Suppressor macrophage treated with lipopolysaccharide for 1 hour (primary cell): Measurements from ENCODE around the gene ITGB3.
A peak's percentile ranks its signal among the peaks of the same experiment; 100 is the strongest.

Source experiments
- DNase-seq, 3 donors: peaks; one replicate each; pipeline ENCODE4 v3.0.0-alpha.2; 2020 to 2022

ITGB3 gene

DNA sequence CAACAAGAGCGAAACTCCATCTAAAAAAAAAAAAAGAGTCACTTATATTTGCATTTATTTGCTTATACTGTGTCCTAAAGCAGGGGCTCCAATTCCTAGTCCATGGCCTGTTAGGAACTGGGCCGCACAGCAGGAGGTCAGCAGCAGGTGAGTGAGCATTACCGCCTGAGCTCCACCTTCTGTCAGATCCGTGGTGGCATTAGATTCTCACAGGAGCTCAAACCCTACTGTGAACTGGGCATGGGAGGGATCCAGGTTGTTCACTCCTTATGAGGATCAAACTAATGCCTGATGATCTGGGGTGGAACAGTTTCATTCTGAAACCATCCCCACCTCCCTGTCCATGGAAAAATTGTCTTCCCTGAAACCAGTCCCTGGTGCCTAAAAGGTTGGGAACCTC, 24.9 kb downstream of the ITGB3 start:
- DNase-seq, result no peak

- DNase-seq, result peak; percentile 77
Measured at GRCh38 chr17:47279062-47279801, 25.6 kb downstream of the ITGB3 start.

DNA sequence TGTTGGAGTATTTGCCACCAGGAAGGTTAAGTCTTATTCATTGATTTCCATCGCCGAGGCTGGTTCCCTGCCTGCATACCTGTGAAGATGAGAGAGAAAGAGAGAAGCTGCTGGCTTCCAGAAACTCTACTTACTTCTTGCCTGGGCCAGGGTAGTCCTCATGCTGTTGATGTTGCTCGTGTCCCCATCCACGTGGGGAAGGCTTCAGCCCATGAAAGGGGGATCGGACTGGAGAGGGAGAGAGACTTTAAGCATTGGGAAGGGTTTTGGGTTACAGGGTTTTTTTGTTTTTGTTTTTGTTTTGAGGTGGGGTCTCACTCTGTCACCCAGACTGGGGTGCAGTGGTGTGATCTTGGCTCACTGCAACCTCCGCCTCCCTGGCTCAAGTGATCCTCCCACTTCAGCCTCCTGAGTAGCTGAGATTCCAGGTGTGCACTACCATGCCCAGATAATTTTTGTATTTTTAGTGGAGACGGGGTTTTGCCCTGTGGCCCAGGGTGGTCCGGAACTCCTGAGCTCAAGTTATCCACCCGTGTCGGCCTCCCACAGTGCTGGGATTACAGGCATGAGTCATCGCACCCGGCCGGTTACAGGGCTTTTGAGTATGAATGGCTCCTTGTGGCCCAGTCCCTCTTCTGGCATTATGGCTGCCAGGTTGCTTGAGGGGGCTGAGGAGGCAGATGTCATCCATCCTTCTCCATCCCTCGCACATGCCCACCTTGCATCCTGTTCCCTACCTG, 26.6 kb downstream of the ITGB3 start:
- DNase-seq, result peak in 2 of 3 donors; percentile 29 to 33

- peak; percentile 69 to 71 (median 71) for DNase-seq
Measured at GRCh38 chr17:47281216-47281615, 27.6 kb downstream of the ITGB3 start.

DNA sequence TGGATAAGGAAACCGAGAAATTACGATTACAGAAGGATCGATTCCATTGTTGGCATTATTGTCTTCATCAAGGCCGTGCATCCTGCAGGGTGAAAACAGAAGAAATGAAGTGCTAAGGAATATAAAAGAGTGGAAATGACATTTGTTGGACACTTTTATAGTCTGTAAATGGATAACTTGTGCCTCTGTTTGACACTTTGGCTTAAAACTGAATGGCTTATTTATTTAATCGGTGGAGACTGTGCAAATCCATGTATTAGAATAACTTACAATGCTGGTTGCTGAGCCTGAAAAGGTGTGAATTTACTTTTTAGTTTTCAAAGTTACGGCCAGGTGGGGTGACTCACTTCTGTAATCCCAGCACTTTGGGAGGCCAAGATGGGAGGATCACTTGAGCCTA, 31.4 kb downstream of the ITGB3 start:
- no peak for DNase-seq

GRCh38 chr17:47286198-47286914, 32.7 kb downstream of the ITGB3 start:
- DNase-seq, result no peak

GRCh38 chr17:47287068-47287467, 33.4 kb downstream of the ITGB3 start:
- no peak for DNase-seq

- no peak for DNase-seq
Measured at GRCh38 chr17:47287639-47288038, 34.0 kb downstream of the ITGB3 start.

GRCh38 chr17:47288531-47289116, 35.0 kb downstream of the ITGB3 start:
- DNase-seq, result peak; percentile 51 to 64 (median 59)

- DNase-seq, result no peak
Measured at GRCh38 chr17:47289302-47289701, 35.7 kb downstream of the ITGB3 start.

DNA sequence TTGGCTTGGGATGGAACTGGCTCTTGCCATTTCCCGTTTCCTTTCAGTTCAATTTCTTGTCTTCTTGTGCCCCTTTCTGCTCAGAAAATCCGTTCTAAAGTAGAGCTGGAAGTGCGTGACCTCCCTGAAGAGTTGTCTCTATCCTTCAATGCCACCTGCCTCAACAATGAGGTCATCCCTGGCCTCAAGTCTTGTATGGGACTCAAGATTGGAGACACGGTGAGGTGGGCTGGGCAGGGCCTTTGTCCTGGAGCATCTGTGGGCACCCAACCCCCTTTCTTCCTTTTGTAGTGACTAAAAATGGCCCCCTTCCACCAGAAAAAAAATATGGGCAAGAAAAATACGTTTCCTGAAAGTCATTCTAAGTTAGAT, 37.2 kb downstream of the ITGB3 start:
- DNase-seq, result no peak

- no peak for DNase-seq
Measured at GRCh38 chr17:47291242-47291873, 37.7 kb downstream of the ITGB3 start.

- no peak for DNase-seq
Measured at GRCh38 chr17:47292206-47292605, 38.6 kb downstream of the ITGB3 start.

DNA sequence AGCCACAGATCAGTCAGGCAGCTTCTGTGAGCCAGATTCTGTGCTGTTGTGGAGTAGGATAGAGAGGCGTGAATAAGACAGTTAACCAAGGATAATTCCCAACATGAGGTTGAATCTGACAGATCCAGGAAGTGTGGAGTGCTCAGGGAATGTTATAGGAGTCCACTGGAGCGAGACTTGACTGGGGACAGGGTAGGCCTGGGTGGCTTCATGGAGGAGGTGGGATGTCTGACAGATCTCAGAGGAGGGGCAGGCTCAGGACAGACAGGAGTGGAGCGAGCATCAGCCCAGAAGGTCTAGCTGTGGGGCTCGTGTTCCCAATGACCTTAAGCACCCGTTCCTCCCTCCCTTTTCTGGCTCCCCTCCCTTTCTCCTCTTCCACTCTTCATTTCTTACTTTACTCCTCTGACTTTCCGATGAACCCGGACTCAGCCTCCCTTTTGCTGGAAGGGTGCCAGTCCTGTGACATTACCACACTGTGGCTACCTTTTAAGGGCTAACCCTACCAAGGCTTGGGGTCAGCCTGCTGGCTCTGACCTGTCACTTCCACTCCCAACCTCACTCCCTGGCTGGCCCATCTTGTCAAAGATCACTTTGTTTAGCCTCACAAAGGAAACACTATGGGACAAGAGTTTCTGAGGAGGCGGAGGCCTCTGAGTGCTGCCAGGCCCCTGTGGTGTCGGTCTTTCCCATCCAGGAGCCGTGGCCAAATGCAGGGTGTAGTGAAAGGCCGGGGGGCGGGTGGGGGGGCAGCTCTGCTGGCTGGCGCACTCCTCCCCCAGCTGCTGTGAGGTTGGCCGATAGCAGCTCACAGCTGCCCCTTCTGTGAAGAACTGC, 41.6 kb downstream of the ITGB3 start:
- no peak for DNase-seq

DNA sequence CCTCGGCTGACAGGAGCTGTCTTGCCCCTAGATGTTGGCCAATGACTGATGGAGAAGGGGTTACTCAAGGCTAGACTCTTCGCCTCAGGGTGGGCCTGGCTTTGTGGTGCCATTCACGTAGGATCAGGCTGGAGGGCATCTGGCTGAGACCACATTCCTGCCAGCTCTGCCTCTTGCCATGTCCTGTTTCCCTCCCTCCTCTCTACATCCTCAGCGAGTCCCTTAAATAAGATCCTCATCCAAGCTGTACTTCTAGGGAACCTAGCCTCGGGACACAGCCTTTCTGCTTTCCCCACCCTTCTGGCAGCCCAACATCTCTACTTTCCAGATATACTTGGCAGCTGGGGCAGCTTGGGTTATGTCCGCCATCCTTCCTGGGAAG, 42.2 kb downstream of the ITGB3 start:
- no peak for DNase-seq

DNA sequence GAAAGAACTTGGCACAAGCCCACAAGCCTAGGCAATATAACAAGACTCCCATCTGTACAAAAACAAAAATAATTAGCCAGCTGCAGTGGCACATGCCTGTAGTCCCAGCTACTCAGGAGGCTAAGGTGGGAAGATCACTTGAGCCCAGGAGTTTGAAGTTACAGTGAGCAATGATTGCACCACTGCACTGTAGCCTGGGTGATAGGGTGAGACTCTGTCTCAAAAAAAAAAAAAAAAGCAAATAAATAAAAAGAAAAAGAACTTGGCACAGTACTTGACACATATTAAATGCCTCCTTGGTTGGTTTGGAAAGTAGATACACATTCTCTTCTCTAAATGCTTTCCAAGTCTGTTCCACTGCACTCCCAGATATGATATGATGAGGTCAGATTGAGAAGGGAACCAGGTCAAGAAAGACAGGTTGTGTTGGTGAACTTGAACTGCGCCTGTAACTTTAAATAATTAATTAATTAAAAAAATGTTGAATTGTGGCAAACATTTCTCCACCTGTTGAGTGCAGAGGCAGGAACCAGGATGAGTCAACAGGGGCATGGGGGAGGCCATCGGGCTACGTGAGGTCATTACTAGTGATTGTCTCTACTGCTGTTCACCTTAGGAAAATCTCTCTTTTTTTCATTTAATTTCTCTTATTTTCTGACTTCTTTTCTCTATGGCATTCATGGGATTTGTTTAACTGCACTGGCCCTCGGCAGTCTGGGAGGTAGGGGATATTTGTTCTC, 44.2 kb downstream of the ITGB3 start:
- DNase-seq, result no peak

GRCh38 chr17:47298712-47299111, 45.1 kb downstream of the ITGB3 start:
- DNase-seq, result no peak

DNA sequence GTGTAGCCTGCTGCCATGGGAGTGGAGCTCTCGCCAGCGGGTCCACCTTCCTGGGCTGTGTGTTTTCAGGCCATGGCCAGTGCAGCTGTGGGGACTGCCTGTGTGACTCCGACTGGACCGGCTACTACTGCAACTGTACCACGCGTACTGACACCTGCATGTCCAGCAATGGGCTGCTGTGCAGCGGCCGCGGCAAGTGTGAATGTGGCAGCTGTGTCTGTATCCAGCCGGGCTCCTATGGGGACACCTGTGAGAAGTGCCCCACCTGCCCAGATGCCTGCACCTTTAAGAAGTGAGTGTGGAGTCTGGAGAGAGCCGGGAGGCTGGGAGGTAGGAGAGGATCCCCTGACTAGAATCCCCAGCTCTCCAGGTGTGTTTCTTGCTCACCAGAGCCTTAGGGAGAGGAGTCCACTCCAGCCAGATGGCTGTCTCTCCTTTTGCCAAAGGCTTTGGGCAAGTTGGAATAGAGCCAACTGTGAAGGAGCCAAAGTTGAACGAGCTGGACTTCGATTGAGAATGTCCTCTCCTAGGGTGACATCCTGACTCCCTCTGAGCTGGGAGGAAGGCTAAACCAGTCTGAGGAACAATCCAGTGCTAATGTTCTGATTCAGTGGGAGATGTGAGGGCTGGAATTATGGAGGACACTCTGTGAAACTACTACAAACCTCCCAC, 45.7 kb downstream of the ITGB3 start:
- no peak for DNase-seq

DNA sequence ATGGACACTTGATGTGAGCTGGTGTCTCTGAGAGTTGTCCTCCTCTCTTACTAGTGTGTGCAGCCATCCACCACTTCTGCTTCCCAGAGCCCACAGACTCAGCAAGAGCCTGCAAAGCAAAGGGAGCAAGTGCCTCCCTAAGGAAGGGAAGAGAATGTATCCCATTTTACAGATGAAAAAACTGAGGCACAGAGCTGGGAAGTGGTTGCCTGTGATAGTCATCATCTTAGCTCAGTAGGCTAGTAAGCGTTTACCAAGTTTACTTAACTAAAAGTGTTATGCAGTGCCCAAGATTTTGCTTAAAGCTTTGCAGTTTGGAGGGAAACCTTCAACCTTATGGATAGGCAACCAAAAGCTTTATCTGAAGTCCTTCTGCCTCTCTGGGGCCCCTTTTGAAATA, 47.1 kb downstream of the ITGB3 start:
- no peak for DNase-seq

DNA sequence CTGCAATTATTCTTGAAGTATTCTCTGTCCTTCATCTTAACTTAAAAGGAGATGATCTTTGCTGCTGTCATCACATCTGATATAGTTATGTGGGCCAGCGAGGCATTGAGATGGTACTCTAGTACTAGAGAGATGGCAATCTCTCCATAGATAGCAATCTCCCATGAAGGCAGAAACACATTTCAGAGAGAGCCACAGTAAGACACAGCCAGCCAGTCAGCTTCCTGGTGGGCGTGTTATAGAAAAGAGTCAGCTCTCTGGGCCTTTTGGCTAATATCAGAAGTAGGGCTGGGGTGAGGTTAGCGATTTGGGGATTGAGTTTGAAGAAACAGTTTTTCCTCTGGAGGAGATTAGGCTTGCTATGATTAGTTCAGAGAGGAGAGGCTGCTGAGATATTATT, 47.5 kb downstream of the ITGB3 start:
- DNase-seq, result no peak

DNA sequence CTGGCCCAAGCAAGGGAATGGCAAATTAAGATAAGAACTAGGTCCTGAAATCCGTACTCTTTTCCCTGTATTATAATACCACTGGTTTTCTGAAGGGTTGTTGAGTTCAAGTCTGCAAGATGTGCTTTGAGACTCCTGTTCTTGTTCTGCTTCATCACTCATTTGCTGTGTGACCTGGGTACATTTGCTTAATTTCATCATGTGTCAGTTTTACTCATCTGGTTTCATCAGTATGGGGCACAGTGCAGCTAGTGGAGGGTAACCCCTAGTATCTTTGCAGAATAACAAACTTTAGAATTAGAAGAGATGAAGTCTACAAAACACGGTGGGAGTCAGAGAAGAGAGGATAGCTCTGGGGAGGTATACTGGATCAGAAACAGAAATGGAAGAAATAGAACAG, 48.2 kb downstream of the ITGB3 start:
- no peak for DNase-seq
